Sigmoid colon (tissue), 4 donors: ENCODE data around the gene KYNU.

ENCODE experiments used
- CTCF ChIP-seq, 4 experiments: fragments of 450-650 bp in 3 of 4; fragments of 200-600 bp in 1 of 4; IDR thresholded peaks; one replicate each; pipeline ENCODE4 v1.5.1; 2016 to 2019; ENCODE audit warnings: antibody characterized with exemption in 4 of 4, mild to moderate bottlenecking in 3 of 4, moderate library complexity in 2 of 4
- EP300 ChIP-seq, 4 donors: sonication (generic); formaldehyde crosslinking; IDR thresholded peaks; one replicate each; pipeline ENCODE4 v1.6.1; 2017; ENCODE audit warnings: antibody characterized with exemption in 4 of 4
- POLR2A ChIP-seq, 2 donors: fragments of 450-650 bp; IDR thresholded peaks; one replicate each; pipeline ENCODE4 v1.6.1; 2016; ENCODE audit warnings: antibody characterized with exemption in 2 of 2, mild to moderate bottlenecking in 2 of 2, moderate library complexity in 2 of 2
- POLR2AphosphoS5 ChIP-seq, 4 donors: sonication (generic); formaldehyde crosslinking; IDR thresholded peaks; one replicate each; pipeline ENCODE4 v1.6.1; 2017; ENCODE audit warnings: antibody characterized with exemption in 4 of 4

- TF ChIP-seq POLR2A (IDR thresholded peaks at IDR 0.05) (no peak), POLR2AphosphoS5 (IDR thresholded peaks at IDR 0.05) (no peak), EP300 (IDR thresholded peaks at IDR 0.05) (no peak), CTCF (IDR thresholded peaks at IDR 0.05) (no peak)
Measured at GRCh38 chr2:142918624-142919023, 41.2 kb downstream of the KYNU start.
